Sigmoid colon (tissue), 3 donors: ENCODE results near the gene PREX1.

Experiments used
- POLR2A ChIP-seq, 2 donors: fragments of 450-650 bp; IDR thresholded peaks; one replicate each; pipeline ENCODE4 v1.6.1; 2016; ENCODE audit warnings: antibody characterized with exemption in 2 of 2, mild to moderate bottlenecking in 2 of 2, moderate library complexity in 2 of 2
- TF ChIP-seq, protein P1 (sequence below), 4 experiments: fragments of 450-650 bp in 3 of 4; fragments of 200-600 bp in 1 of 4; IDR thresholded peaks; one replicate each; pipeline ENCODE4 v1.5.1; 2016 to 2019; ENCODE audit warnings: antibody characterized with exemption in 4 of 4, mild to moderate bottlenecking in 3 of 4, moderate library complexity in 2 of 4

DNA sequence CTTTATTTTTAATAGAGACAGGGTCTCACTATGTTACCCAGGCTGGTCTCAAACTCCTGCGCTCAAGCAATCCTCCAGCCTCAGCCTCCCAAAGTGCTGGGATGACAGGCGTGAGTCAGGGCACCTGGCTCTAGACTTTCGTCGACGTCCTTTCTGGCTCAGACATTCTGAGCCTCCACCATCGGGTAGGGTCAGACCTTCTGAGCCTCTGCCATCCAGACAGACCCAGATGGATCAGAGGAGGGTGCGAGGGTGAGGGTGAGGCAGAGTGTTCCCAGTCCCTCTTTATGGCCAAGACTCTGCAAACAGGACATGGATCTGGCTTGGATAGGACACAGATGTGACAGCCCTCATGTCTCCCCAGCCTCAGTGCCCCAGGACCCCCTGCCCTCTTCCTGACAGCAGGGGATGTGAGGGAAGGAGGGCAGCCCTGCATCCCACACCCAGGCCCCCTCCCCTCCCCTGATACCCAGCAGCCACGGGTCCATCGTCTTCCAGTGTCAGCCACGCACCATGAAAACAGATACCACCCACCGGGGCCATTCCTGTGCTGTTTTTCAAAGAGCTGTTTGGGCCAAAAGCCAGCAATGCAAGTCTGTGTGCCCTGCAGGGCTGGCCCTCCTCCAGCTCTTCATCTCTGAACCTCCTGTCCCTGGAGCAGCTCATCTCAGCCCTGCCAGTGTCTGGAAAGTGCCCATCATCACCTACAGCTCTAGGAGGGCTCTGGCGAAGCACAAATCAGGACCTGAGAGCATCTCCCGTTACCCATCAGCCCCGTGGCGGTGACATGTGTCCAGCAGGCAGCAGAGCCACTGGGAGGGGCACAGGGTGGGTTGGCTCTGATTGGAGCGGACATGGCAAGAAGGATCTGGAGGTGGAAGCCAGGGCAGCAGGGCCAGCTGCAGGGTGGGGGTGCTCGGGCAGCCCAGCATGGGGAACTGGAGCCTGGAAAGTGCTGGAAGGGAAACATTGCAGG, 208.4 kb downstream of the PREX1 start:
- TF ChIP-seq, protein P1, sequence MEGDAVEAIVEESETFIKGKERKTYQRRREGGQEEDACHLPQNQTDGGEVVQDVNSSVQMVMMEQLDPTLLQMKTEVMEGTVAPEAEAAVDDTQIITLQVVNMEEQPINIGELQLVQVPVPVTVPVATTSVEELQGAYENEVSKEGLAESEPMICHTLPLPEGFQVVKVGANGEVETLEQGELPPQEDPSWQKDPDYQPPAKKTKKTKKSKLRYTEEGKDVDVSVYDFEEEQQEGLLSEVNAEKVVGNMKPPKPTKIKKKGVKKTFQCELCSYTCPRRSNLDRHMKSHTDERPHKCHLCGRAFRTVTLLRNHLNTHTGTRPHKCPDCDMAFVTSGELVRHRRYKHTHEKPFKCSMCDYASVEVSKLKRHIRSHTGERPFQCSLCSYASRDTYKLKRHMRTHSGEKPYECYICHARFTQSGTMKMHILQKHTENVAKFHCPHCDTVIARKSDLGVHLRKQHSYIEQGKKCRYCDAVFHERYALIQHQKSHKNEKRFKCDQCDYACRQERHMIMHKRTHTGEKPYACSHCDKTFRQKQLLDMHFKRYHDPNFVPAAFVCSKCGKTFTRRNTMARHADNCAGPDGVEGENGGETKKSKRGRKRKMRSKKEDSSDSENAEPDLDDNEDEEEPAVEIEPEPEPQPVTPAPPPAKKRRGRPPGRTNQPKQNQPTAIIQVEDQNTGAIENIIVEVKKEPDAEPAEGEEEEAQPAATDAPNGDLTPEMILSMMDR (IDR thresholded peaks at IDR 0.05) = no peak
- TF ChIP-seq POLR2A (IDR thresholded peaks at IDR 0.05) = no peak
